Measurements from ENCODE around the gene GPR31.

Gene GPR31

GRCh38 chr6:167115054-167115453 lies 42.7 kb downstream of the GPR31 start:
- no peaks in the 10 kb centered on the region for H4K20me1 ChIP-seq (ENCODE audit: insufficient read depth, low read length)
- no peaks in the 10 kb centered on the region for H3K27me3 ChIP-seq (replicated peaks; ENCODE audit: insufficient read depth, low read length)
- no peak overlapping the region for H3K27ac ChIP-seq (ENCODE audit: low read length)
- H3K9me3 ChIP-seq (replicated peaks; ENCODE audit: insufficient read depth, low read length), result no peaks in the 10 kb centered on the region
- no peak for TF ChIP-seq EZH2 (optimal IDR thresholded peaks at IDR 0.05; ENCODE audit: low read depth, low read length)
- no peak for TF ChIP-seq EZH2phosphoT487 (IDR thresholded peaks at IDR 0.05; ENCODE audit: low read length)
- TF ChIP-seq, protein P1, sequence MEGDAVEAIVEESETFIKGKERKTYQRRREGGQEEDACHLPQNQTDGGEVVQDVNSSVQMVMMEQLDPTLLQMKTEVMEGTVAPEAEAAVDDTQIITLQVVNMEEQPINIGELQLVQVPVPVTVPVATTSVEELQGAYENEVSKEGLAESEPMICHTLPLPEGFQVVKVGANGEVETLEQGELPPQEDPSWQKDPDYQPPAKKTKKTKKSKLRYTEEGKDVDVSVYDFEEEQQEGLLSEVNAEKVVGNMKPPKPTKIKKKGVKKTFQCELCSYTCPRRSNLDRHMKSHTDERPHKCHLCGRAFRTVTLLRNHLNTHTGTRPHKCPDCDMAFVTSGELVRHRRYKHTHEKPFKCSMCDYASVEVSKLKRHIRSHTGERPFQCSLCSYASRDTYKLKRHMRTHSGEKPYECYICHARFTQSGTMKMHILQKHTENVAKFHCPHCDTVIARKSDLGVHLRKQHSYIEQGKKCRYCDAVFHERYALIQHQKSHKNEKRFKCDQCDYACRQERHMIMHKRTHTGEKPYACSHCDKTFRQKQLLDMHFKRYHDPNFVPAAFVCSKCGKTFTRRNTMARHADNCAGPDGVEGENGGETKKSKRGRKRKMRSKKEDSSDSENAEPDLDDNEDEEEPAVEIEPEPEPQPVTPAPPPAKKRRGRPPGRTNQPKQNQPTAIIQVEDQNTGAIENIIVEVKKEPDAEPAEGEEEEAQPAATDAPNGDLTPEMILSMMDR (IDR thresholded peaks at IDR 0.05; ENCODE audit: low read length), result no peak
- H3K36me3 ChIP-seq (replicated peaks; ENCODE audit: insufficient read depth, low read length), result no peaks in the 10 kb centered on the region
- H3K79me2 ChIP-seq (ENCODE audit: low read length), result no peaks in the 10 kb centered on the region
- no peaks in the 10 kb centered on the region for H3K9me2 ChIP-seq (replicated peaks; ENCODE audit: insufficient read depth, low read length)
- no peak overlapping the region for H3K4me3 ChIP-seq (ENCODE audit: low read length)
- H3K4me1 ChIP-seq (ENCODE audit: low read length), result peaks cover 20% of the 10 kb centered on the region; the same call in 1 of the 2 replicates
- no peaks in the 10 kb centered on the region for H3F3A ChIP-seq (ENCODE audit: insufficient read depth, low read length)
- H3K9ac ChIP-seq (ENCODE audit: low read length), result no peak overlapping the region
- no peak overlapping the region for H3K4me2 ChIP-seq (ENCODE audit: low read depth, low read length)
- H2AFZ ChIP-seq (ENCODE audit: low read length), result no peak overlapping the region
- DNase-seq, result no peak

- TF ChIP-seq EZH2phosphoT487 (IDR thresholded peaks at IDR 0.05; ENCODE audit: low read length), result no peak
- TF ChIP-seq, protein P1 (IDR thresholded peaks at IDR 0.05; ENCODE audit: low read length), result no peak
- no peak for TF ChIP-seq EZH2 (optimal IDR thresholded peaks at IDR 0.05; ENCODE audit: low read depth, low read length)
- H3K4me3 ChIP-seq (ENCODE audit: low read length), result no peak overlapping the region
- peaks cover 14% of the 10 kb centered on the region; the same call in 1 of the 2 replicates for H3K4me1 ChIP-seq (ENCODE audit: low read length)
- H3K27me3 ChIP-seq (replicated peaks; ENCODE audit: insufficient read depth, low read length), result no peaks in the 10 kb centered on the region
- no peak overlapping the region for H2AFZ ChIP-seq (ENCODE audit: low read length)
- H3K27ac ChIP-seq (ENCODE audit: low read length), result no peak overlapping the region
- no peaks in the 10 kb centered on the region for H3F3A ChIP-seq (ENCODE audit: insufficient read depth, low read length)
- H4K20me1 ChIP-seq (ENCODE audit: insufficient read depth, low read length), result no peaks in the 10 kb centered on the region
- H3K36me3 ChIP-seq (replicated peaks; ENCODE audit: insufficient read depth, low read length), result no peaks in the 10 kb centered on the region
- H3K79me2 ChIP-seq (ENCODE audit: low read length), result no peaks in the 10 kb centered on the region
- H3K9me2 ChIP-seq (replicated peaks; ENCODE audit: insufficient read depth, low read length), result no peaks in the 10 kb centered on the region
- H3K9ac ChIP-seq (ENCODE audit: low read length), result no peak overlapping the region
- no peaks in the 10 kb centered on the region for H3K9me3 ChIP-seq (replicated peaks; ENCODE audit: insufficient read depth, low read length)
- H3K4me2 ChIP-seq (ENCODE audit: low read depth, low read length), result no peak overlapping the region
- DNase-seq, result no peak
Measured at GRCh38 chr6:167113935-167114910, 43.6 kb downstream of the GPR31 start.

DNA sequence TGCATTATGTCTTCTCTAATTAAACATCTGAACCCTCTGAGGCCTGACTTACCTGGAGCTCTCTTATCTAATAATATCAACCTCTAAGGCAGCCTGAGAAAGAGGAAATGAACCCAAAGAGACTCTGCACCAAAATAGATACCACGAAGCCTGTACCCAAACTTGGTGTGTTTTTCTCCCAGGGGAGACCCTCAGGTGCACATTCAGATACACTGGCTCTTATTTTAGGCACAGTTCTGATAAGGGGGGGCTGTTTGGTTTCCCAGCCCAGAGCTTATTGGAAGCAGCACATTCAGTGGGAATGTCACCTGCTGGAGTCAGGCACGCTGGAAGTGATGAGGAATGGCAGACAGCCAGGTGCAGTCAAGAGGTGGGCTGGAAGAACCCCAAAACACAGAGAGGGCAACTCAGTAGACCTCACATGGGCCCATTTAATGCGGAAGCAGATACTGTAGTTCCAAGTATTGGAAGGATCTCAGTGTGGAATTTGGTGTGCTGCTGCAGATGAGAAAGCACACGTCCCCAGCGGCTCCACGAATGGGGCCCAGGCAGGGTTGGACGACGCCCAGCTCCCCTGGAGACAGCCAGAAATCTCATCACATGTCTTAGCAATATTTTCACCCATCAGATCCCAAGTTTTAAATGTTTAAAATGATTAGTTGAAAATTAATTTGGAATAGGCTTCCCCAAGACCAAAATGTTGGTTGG lies 44.6 kb downstream of the GPR31 start:
- Histone ChIP-seq H2AFZ (ENCODE audit: low read length) (no peak overlapping the region), H3K27ac (ENCODE audit: low read length) (no peak overlapping the region), H3K9me3 (replicated peaks; ENCODE audit: insufficient read depth, low read length) (no peaks in the 10 kb centered on the region), H3F3A (ENCODE audit: insufficient read depth, low read length) (no peaks in the 10 kb centered on the region), H3K9ac (ENCODE audit: low read length) (no peak overlapping the region), H3K4me2 (ENCODE audit: low read depth, low read length) (no peak overlapping the region), H3K4me1 (ENCODE audit: low read length) (peaks cover 12% of the 10 kb centered on the region; the same call in 1 of the 2 replicates), H3K4me3 (ENCODE audit: low read length) (no peak overlapping the region), H3K9me2 (replicated peaks; ENCODE audit: insufficient read depth, low read length) (no peaks in the 10 kb centered on the region), H3K36me3 (replicated peaks; ENCODE audit: insufficient read depth, low read length) (no peaks in the 10 kb centered on the region), H4K20me1 (ENCODE audit: insufficient read depth, low read length) (no peaks in the 10 kb centered on the region), H3K79me2 (ENCODE audit: low read length) (no peaks in the 10 kb centered on the region), H3K27me3 (replicated peaks; ENCODE audit: insufficient read depth, low read length) (no peaks in the 10 kb centered on the region)
- no peak for TF ChIP-seq EZH2 (optimal IDR thresholded peaks at IDR 0.05; ENCODE audit: low read depth, low read length)
- TF ChIP-seq EZH2phosphoT487 (IDR thresholded peaks at IDR 0.05; ENCODE audit: low read length), result no peak
- TF ChIP-seq, protein P1 (IDR thresholded peaks at IDR 0.05; ENCODE audit: low read length), result no peak
- DNase-seq, result no peak

Data from MM.1S (cell line).